IPS-NIHi11 (cell line): ENCODE results near the gene GPR65.

Source experiments
- DNase-seq: peaks from one replicate; pipeline ENCODE4 v3.0.0; 2012; ENCODE audit warnings: mixed read lengths, low spot score

GPR65 gene

DNA sequence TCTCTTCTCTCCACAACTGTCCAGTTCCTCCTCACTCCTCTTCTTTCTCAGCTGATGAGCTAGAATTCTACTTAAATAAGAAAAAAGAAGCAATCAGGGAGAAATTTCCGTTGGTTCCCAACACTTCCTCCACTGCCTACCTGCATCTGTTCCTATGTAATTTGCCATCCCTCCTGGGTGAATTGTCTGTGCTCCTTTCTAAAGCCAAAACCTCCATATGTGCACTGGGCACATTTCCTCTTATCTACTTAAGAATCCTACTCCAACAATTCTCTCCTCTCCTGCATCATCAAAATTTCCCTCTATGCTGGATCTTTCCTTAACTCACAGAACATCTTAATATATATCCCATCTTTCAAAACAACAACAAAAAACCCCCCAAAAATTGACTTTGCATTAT, 35.2 kb downstream of the GPR65 start:
- DNase-seq, result no peak

DNA sequence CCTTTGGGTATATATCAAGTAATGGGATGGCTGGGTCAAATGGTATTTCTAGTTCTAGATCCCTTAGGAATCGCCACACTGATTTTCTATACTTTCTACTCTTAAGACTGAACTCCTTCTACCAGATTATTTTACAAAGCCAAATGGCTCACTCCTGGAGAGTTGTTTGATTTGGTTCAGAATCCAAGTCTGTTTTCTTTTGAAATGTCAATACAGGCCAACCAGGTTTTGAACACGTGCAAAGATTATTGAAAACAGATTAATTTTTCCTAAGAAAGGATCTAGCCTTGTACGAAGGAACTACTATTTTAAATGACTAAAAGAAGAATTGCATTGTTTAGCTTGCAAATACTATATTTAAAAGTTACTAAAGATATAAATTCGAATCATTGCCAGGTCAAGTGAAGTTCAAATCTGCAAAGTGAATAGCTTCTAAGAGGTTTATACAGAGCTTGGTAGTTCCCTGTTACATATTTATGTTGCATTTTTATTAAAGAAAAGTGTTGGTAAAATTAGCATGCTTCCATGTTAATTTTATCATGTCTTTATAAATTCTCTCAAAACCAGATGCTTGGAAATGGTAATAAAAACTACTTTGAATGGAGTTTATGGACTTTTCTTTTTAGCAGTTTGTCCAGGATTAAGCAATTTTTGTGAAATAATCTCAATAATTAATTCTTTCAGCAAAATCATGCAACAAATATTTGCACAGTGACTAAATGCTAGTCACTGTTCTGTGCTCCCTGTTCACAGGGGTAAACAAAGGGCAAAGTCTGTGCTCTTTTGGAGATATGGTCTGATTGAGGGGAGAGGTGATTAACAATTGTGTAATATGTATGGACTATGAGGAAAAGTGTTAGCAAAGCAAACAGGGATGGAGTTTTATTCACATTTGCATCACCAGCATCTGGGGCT, 38.9 kb downstream of the GPR65 start:
- DNase-seq, result no peak

DNA sequence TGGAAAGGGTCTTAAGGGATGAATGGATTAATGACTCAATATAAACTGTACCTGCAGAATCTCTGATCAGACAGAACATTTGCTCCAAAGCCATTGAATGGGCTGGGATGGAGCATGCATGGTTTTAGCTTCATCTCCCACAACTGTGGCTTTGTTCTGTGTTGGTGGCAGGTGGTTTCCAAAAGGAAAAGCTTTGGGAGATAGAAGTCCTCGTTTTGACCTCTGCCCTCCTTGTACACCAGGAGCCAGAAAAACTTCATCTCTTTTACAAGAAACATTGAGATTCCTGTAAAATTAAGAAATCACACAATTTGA, 39.5 kb downstream of the GPR65 start:
- DNase-seq, result no peak

DNA sequence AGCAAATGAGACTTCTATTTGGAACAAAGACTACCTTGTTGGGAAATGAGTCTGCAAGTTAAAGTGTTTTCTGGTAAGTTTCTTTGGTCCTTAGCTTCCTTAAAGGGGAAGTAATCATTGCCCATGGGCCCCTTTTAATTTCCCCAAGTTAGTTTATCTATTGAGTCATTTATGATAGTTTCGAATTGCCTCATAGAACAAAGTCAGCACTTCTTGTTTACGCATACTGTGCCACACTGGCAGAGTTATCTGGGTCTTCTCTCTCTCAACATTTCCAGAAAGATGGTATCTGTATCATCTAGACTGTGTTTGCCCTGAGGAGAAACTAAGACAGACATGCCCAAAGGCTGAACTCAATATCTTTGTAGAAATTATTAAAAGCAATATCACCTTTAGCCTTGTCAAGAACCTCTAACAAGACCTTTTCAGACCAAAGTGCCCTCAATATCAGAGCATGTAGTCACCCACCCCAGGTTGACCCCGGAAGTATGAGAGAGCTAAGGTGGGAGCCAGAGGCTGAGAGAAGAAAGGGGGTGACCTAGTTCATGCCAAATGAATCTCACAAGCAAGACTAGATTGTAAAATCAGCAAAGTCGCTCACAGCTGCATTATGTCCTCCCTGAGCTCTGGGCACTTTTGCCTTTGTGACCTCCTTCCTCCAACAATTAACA, 40.0 kb downstream of the GPR65 start:
- no peak for DNase-seq

DNA sequence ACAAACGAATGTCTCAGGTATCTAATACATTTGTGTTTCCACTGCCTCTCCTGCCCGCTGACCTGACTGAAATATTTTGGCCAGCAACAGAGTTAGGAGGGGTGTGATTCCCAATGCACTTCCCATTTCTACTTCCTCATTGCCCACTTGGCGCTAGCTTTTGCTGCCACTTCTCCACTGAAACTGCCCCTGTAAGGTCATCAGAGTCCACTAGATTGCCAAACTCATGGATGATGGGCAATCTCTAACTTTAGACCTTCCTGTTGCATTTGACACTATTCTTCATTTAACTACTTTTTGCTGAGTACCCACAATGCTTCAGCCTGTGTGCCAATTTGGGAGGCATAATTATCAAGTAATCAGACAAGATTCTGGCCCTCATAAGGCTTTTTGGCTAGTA, 40.8 kb downstream of the GPR65 start:
- no peak for DNase-seq

DNA sequence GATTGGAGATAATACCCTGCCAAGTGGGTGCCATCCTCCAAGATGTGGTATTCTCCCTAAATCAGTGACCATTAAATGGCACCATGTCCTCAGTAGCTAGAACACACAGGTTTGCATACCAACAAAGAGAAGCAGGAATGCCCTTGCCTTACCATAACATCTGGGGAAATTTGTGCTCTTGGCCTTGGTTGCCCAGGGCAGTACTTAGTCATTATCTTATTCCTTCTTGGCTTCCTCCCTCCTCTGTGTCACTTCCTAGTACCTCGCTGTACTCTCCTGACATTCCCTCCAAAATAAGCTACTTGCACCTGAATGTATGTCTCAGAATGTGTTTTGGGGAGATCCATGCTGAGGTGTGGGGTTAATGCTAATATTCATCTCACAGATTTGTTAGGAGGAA, 43.4 kb downstream of the GPR65 start:
- DNase-seq, result no peak

DNA sequence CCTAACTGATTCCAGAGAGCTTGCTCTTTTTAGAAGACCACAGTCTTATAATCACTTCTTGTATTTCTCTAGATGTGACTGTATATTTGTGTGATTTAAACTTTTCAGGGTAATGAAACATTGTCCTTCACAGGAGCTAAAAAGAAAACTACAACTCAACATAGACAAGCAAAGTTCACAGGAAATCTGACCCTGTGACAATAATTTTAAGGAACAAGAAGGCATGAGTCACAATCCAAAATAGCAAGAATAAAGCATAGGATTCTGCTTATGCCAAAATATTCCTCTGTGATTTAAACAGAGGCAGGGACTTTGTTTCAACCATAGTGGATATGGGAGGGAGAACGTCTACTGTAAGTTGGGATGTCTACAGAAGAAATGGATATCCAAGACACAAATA, 44.3 kb downstream of the GPR65 start:
- DNase-seq, result no peak

DNA sequence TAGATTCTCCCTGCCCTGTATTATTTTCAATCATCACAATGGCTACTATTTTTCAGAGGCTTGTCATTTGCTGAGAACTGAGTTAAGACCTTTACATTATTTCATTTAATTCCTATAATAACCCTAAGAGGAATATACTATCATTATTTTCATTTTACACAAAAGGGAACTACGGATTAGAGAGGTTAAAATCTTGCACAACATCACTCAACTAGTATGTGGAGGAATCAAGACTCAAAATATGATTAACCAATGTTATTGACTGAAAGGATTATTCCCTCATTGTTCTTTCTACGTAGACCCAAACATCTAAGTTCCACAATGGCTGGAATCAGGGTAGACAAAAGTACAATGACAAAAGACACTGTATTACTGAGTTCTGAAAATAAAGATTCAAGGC, 45.0 kb downstream of the GPR65 start:
- no peak for DNase-seq

DNA sequence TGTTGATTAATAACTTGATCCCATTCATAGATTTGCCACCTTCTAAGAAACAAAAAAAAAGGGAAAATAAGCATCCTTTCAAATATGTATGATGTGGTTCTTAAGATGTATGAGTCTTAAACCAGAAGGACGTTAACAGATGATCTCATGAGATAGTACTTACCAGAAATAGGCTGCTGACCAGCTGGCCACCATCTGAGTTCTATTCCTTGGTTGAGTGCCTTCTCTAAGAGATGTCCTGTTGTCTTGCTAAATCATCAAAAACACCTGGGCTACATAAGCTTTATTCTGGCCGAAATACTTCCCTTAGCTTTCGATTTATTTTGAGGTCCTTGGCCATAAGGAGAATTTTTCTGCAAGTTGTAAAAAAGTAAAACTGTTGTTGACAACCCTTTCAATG, 55.6 kb downstream of the GPR65 start:
- no peak for DNase-seq

DNA sequence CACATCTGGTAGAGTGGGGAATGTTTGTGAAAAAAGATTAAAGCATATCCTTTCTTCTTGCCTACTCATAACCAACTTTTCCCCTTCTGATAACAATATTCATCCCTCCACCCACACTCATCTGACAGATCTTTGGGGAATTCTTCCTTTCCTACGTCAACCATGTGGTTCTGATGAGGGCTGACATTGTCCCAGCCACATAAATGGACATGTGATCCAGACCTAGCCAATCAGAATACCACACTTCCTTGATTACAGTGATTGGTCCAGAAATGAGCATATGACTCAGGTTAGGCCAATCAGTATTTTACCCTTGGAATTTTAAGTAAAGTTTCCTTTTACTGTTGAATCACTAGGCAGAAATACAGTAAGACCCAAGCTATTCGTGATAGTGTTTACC, 58.9 kb downstream of the GPR65 start:
- DNase-seq, result no peak
